GM20000 (cell line): ENCODE data around the gene KMT2D.

ENCODE experiments used
- DNase-seq: peaks from one replicate; pipeline ENCODE4 v3.0.0; 2012; ENCODE audit warnings: low spot score
- CTCF ChIP-seq: IDR thresholded peaks from 2 replicates; pipeline ENCODE4 v1.5.1; 2012; ENCODE audit warnings: mild to moderate bottlenecking, control low read depth; ENCODE audit errors: extremely low read depth, missing control alignments

Gene KMT2D

GRCh38 chr12:49026101-49026500 is 34.5 kb downstream of the KMT2D start:
- no peak for DNase-seq
- no peak for TF ChIP-seq CTCF

GRCh38 chr12:49025463-49025862 is 35.1 kb downstream of the KMT2D start:
- no peak for TF ChIP-seq CTCF
- no peak for DNase-seq

- no peak for TF ChIP-seq CTCF
- DNase-seq = no peak
Observed at GRCh38 chr12:49024543-49024942, 36.1 kb downstream of the KMT2D start.

- TF ChIP-seq CTCF = no peak
- DNase-seq = no peak
Observed at GRCh38 chr12:49023812-49024211, 36.8 kb downstream of the KMT2D start.

GRCh38 chr12:49022558-49023178 is 37.9 kb downstream of the KMT2D start:
- no peak for TF ChIP-seq CTCF
- DNase-seq = no peak

GRCh38 chr12:49021292-49021915 is 39.2 kb downstream of the KMT2D start:
- no peak for DNase-seq
- TF ChIP-seq CTCF = no peak

GRCh38 chr12:49020441-49020840 is 40.2 kb downstream of the KMT2D start:
- TF ChIP-seq CTCF = no peak
- DNase-seq = no peak
